Suprapubic skin (tissue), 3 donors: ENCODE measurements around the gene CHST8.

Experiments used
- CTCF ChIP-seq, 2 donors: fragments of 200-600 bp in 1 of 2; fragments of 450-650 bp in 1 of 2; sonication (generic) in 1 of 2; IDR thresholded peaks; one replicate each; pipeline ENCODE4 v1.5.1; 2016 to 2019; ENCODE audit warnings: antibody characterized with exemption in 2 of 2, mild to moderate bottlenecking in 1 of 2, moderate library complexity in 1 of 2
- POLR2AphosphoS5 ChIP-seq, 3 donors: sonication (generic); formaldehyde crosslinking; IDR thresholded peaks; one replicate each; pipeline ENCODE4 v1.6.1; 2017; ENCODE audit warnings: antibody characterized with exemption in 3 of 3

- TF ChIP-seq CTCF (IDR thresholded peaks at IDR 0.05) = no peak
- no peak for TF ChIP-seq POLR2AphosphoS5 (IDR thresholded peaks at IDR 0.05)
Observed at GRCh38 chr19:33813391-33814101, 191.8 kb downstream of the CHST8 start.
